PFSK-1 (cell line): Measurements from ENCODE around the gene SRPRB.

ENCODE experiments used
- POLR2AphosphoS5 ChIP-seq: IDR thresholded peaks from 2 replicates; pipeline ENCODE4 v1.6.1; 2012; ENCODE audit warnings: low read depth, mild to moderate bottlenecking, control low read depth, low read length, moderate library complexity
- SIN3A ChIP-seq: IDR thresholded peaks from 2 replicates; pipeline ENCODE4 v1.6.1; 2012; ENCODE audit warnings: mild to moderate bottlenecking, low read length, moderate library complexity, borderline replicate concordance; ENCODE audit not compliant: insufficient read depth
- TAF1 ChIP-seq: IDR thresholded peaks from 2 replicates; pipeline ENCODE4 v1.6.1; 2012; ENCODE audit warnings: low read length, control low read depth, borderline replicate concordance; ENCODE audit not compliant: insufficient read depth

DNA sequence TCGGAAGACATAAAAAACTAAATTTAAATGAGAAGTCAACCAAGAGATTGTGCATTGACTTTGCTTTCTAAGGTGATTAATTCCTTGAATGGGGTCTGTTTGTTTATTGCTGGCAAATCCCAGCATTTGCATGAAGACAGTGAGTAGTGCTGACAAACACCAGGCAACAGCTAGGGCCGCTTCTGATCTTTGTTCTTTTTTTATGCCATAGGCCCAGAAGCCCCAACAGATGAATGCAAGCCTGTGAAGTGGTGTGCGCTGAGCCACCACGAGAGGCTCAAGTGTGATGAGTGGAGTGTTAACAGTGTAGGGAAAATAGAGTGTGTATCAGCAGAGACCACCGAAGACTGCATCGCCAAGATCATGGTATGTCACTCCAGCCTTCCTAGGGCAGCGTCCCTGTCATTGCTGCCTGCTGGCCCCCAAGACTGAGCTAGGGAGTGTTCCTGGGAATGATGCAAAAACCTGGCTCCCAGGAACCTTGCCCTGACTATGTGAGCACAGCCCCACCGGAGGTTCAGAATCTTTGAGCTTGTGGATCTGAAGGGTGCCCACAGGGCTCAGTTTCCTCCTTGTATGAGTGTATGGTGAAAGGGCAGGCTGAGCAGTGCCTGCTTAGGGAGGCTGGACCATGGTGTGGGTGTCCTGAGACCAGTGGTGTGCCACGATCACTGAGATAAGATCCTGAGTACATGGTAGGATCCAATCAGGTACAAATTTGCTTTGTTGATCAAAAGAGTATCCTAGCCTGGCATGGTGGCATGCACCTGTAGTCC lies 46.5 kb upstream of the SRPRB start:
- no peak for TF ChIP-seq POLR2AphosphoS5
- TF ChIP-seq SIN3A = no peak
- TF ChIP-seq TAF1 = no peak
